CD4-positive, alpha-beta T cell treated with Interleukin-4 for 1 hour (primary cell): ENCODE measurements around the gene CWF19L2.

Experiments used
- DNase-seq, 2 donors: peaks; one replicate each; pipeline ENCODE4 v3.0.0-alpha.2; 2020 to 2022

Gene CWF19L2

DNA sequence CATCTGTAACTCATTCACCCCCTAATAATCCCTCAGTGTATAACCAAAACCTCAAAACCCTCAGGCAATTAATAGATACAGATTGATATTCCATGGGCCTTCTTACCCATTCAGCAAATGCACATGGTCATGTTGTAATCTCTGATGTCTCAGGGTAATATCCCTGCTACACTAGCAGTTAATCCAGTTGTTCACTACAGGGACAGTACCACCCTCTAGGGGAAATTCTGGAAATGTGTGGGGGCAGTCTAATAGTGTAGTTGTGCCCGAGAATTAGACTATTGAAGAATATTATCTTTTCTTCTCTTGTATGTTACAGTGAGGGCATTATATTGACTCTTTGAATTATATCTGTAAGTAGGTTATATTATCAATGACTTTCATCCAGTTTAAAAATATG is 175.4 kb downstream of the CWF19L2 start:
- no peak for DNase-seq
